ENCODE data around the gene AFF1.
"Not testable (repeated sequence)": the region's sequence is repeated elsewhere in the genome, so short reads cannot be mapped to it uniquely, and the experiment has no call there.

The AFF1 gene

GRCh38 chr4:87080462-87080861 lies 145.7 kb downstream of the AFF1 start:
- Mint-ChIP-seq H3K4me1 (ENCODE audit: low read depth) (peaks cover 14% of the 10 kb centered on the region), H3K36me3 (ENCODE audit: low read depth) (peaks cover 5% of the 10 kb centered on the region), H3K9me3 (peaks cover 2% of the 10 kb centered on the region), H3K4me3 (no peak overlapping the region), H3K27me3 (ENCODE audit: low read depth) (no peaks in the 10 kb centered on the region), H3K27ac (no peak overlapping the region)

DNA sequence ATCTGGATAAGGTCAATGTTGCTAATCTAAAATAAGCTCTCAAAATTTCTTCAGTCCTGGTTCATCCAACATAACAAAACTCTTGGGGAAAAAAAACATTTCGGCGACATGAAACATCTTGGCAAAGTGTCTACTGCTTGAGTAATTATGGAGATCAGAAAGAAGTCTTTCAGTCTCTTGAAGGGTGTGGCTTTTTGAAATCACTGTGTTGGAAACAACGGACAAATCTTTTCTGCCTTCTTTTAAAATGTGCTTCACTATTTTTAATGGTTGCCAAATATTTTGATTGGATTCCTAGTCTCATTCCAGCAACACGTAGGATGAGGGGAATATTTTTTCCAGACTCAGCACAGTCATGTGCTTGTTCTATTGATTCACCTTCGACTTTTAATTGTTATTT lies 147.0 kb downstream of the AFF1 start:
- H3K9me3 Mint-ChIP-seq, result peaks cover 2% of the 10 kb centered on the region
- H3K36me3 Mint-ChIP-seq (ENCODE audit: low read depth), result peaks cover 5% of the 10 kb centered on the region
- no peak overlapping the region for H3K27ac Mint-ChIP-seq
- H3K4me3 Mint-ChIP-seq, result no peak overlapping the region
- H3K27me3 Mint-ChIP-seq (ENCODE audit: low read depth), result no peaks in the 10 kb centered on the region
- H3K4me1 Mint-ChIP-seq (ENCODE audit: low read depth), result peaks cover 12% of the 10 kb centered on the region

DNA sequence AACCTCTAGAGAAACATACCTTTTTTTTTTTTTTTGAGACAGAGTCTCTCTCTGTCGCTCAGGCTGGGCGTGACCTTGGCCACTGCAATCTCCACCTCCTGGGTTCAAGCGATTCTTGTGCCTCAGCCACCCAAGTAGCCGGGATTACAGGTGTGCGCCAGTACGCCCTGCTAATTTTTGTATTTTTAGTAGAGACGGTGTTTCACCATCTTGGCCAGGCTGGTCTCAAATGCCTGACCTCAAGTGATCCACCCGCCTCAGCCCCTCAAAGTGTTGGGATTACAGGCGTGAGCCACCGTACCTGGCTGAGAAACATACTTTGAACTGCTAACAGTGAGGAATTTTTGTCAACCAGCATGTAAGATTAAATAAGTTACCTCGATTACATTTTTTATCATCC lies 150.9 kb downstream of the AFF1 start:
- H3K27me3 Mint-ChIP-seq (ENCODE audit: low read depth); H3K36me3 Mint-ChIP-seq (ENCODE audit: low read depth); H3K4me1 Mint-ChIP-seq (ENCODE audit: low read depth); H3K4me3 Mint-ChIP-seq; H3K27ac Mint-ChIP-seq; H3K9me3 Mint-ChIP-seq: not testable (repeated sequence)

- Mint-ChIP-seq H3K36me3 (ENCODE audit: low read depth) (peaks cover 7% of the 10 kb centered on the region), H3K27ac (no peak overlapping the region), H3K4me3 (no peak overlapping the region)
Measured at GRCh38 chr4:87086143-87086805, 151.5 kb downstream of the AFF1 start.

GRCh38 chr4:87087015-87087414 lies 152.2 kb downstream of the AFF1 start:
- H3K27ac Mint-ChIP-seq, result no peak overlapping the region
- H3K27me3 Mint-ChIP-seq (ENCODE audit: low read depth), result no peaks in the 10 kb centered on the region
- H3K9me3 Mint-ChIP-seq, result no peaks in the 10 kb centered on the region
- no peak overlapping the region for H3K4me3 Mint-ChIP-seq
- H3K36me3 Mint-ChIP-seq (ENCODE audit: low read depth), result peaks cover 8% of the 10 kb centered on the region
- peaks cover 6% of the 10 kb centered on the region for H3K4me1 Mint-ChIP-seq (ENCODE audit: low read depth)

More at GRCh38 chr4:87086143-87086805, 151.5 kb downstream of the AFF1 start:
- peaks cover 6% of the 10 kb centered on the region for H3K4me1 Mint-ChIP-seq (ENCODE audit: low read depth)
- H3K9me3 Mint-ChIP-seq, result no peaks in the 10 kb centered on the region
- no peaks in the 10 kb centered on the region for H3K27me3 Mint-ChIP-seq (ENCODE audit: low read depth)

- no peak overlapping the region for H3K4me3 Mint-ChIP-seq
- peaks cover 9% of the 10 kb centered on the region for H3K36me3 Mint-ChIP-seq (ENCODE audit: low read depth)
- H3K9me3 Mint-ChIP-seq, result no peaks in the 10 kb centered on the region
- H3K4me1 Mint-ChIP-seq (ENCODE audit: low read depth), result peaks cover 7% of the 10 kb centered on the region
- no peak overlapping the region for H3K27ac Mint-ChIP-seq
- H3K27me3 Mint-ChIP-seq (ENCODE audit: low read depth), result no peaks in the 10 kb centered on the region
Measured at GRCh38 chr4:87087420-87087819, 152.6 kb downstream of the AFF1 start.

DNA sequence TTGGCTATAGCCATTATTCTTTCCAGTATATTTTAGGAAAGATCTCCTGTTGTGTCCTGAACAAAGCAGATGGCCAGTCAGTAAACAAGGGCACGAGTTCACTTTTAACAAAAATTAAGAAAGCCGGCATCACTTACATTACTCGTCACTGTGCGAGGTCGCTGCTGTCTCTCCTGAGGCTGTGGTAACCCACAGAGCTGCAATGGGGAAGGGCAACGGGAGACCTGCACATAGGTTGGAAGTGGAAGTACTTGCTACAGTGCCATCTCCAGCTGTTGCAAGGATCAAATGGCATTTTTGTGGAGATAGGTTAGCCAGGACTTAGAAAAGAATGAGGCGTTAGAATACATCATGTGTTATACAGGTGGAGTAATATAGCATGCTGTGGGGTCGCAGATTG lies 153.4 kb downstream of the AFF1 start:
- peaks cover 13% of the 10 kb centered on the region for H3K36me3 Mint-ChIP-seq (ENCODE audit: low read depth)
- no peak overlapping the region for H3K4me3 Mint-ChIP-seq
- H3K4me1 Mint-ChIP-seq (ENCODE audit: low read depth), result peaks cover 10% of the 10 kb centered on the region
- H3K9me3 Mint-ChIP-seq, result no peaks in the 10 kb centered on the region
- H3K27me3 Mint-ChIP-seq (ENCODE audit: low read depth), result no peaks in the 10 kb centered on the region
- H3K27ac Mint-ChIP-seq, result no peak overlapping the region

GRCh38 chr4:87089368-87089767 lies 154.6 kb downstream of the AFF1 start:
- Mint-ChIP-seq H3K9me3 (no peaks in the 10 kb centered on the region), H3K4me1 (ENCODE audit: low read depth) (peaks cover 13% of the 10 kb centered on the region), H3K36me3 (ENCODE audit: low read depth) (peaks cover 16% of the 10 kb centered on the region), H3K4me3 (no peak overlapping the region), H3K27me3 (ENCODE audit: low read depth) (no peaks in the 10 kb centered on the region), H3K27ac (no peak overlapping the region)

DNA sequence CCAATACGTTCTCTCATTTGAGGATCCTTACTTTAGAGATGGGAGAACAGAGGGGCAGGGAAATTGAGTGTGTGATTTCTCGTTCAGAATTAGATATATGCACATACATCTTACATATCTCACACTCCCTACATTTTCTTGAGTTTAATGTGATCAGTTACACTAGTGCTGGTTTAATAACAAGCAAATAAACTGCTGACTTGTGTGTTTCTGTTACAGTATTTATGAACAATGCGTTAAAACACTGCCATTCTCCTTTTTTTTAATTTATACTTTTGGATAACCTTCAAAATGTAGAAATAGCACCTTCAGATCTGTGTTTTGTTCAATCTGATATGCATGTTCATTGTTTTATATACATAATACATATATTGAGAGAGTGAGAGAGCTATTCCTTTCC lies 155.5 kb downstream of the AFF1 start:
- no peaks in the 10 kb centered on the region for H3K27me3 Mint-ChIP-seq (ENCODE audit: low read depth)
- H3K9me3 Mint-ChIP-seq, result no peaks in the 10 kb centered on the region
- H3K4me1 Mint-ChIP-seq (ENCODE audit: low read depth), result peaks cover 9% of the 10 kb centered on the region
- H3K27ac Mint-ChIP-seq, result no peak overlapping the region
- peaks cover 15% of the 10 kb centered on the region for H3K36me3 Mint-ChIP-seq (ENCODE audit: low read depth)
- no peak overlapping the region for H3K4me3 Mint-ChIP-seq

DNA sequence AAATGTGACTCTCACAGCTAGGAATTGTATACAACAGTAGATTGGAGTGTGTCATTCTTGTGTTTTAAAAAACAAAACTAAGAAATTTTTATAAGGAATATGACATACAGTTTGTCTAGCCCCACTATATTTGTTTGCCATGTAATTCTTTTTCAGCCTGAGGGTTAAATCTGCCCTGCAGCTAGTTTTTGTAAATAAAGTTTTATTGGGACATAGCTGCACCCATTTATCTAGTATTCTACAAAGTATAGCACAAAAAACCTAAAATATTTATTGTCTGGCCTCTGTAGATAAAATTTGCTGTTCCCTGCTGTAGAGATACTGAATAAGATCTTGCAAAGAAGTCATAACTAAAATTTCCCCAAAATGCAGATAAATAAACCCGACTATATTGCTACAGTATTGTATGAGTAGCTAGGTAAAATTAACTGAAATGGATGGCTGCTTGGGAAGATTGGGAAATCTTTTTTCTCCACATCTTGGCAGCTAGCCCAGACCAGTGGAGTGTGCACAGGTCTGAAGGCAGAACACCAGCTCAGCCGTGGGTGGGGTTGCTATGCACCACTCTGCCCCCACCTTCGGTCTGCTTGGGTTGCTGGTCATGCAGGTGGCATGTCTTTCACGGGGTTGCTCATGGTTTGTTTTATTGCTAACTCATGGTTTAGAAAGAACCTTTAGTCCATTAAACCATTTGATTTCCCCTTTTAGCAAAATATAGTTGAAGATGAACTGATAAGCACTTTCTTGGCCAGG lies 157.8 kb downstream of the AFF1 start:
- Mint-ChIP-seq H3K9me3 (no peaks in the 10 kb centered on the region), H3K27ac (no peak overlapping the region), H3K4me3 (no peak overlapping the region)

DNA sequence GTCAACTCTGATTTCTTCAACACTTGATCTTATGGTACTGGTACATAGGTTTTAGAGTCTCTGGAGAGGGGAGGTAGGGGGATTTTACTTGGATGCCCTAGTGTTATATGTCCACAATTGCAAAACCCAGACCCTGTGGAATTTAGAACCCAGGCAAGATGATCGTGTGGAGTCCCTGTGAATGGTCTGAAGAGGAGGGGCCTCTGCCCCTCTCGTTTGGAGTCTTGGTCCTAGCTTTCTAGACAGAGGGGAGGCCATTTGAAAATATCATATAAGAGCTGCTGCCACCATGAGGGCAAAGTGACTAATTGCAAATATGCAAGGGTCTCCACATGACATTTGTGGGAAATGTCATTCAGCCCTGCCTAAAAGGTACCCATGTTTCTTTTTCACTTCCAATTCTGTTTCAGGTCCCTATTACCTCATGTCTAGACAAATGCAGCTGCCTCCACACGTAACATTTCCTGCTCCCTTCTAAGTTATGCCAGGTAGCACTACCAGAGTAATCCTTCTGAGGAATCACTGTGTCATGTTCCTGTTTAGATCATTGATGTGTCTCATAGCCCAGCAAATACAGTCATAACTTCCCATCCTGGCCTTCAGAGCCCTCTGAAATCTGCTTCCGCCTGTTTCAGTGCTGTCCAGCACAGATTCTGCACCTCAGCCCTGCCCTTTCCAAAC lies 158.8 kb downstream of the AFF1 start:
- Mint-ChIP-seq H3K27ac (peak overlapping the region; percentile 33), H3K4me3 (no peak overlapping the region), H3K9me3 (no peaks in the 10 kb centered on the region), H3K36me3 (ENCODE audit: low read depth) (peaks cover 17% of the 10 kb centered on the region), H3K4me1 (ENCODE audit: low read depth) (peaks cover 9% of the 10 kb centered on the region), H3K27me3 (ENCODE audit: low read depth) (no peaks in the 10 kb centered on the region)

More for the DNA sequence above, 157.8 kb downstream of the AFF1 start:
- H3K4me1 Mint-ChIP-seq (ENCODE audit: low read depth), result peaks cover 9% of the 10 kb centered on the region
- H3K36me3 Mint-ChIP-seq (ENCODE audit: low read depth), result peaks cover 17% of the 10 kb centered on the region
- no peaks in the 10 kb centered on the region for H3K27me3 Mint-ChIP-seq (ENCODE audit: low read depth)

GRCh38 chr4:87097075-87097474 lies 162.3 kb downstream of the AFF1 start:
- H3K27ac Mint-ChIP-seq, result no peak overlapping the region
- no peak overlapping the region for H3K4me3 Mint-ChIP-seq
- H3K27me3 Mint-ChIP-seq (ENCODE audit: low read depth), result no peaks in the 10 kb centered on the region
- H3K4me1 Mint-ChIP-seq (ENCODE audit: low read depth), result peaks cover 12% of the 10 kb centered on the region
- H3K36me3 Mint-ChIP-seq (ENCODE audit: low read depth), result peaks cover 25% of the 10 kb centered on the region
- no peaks in the 10 kb centered on the region for H3K9me3 Mint-ChIP-seq

DNA sequence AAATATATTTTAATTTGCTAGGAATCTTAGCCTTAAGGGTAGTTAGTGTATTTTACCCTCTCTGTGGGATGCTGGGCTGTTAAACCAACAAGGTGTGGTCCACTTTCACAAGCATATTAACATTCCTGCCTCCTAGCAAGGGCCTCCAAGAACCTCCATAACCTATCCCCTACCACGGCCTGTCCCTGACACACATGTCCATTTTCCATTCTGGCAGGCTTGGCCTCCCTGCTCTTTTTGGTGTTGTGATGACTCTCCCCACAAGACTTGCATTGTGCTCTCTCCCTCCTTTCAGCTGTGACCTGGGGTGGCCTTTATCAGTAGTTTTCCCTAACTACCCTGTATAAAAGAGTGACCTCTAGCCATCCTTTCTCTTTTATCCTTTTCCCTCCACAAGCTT lies 165.4 kb downstream of the AFF1 start:
- H3K4me3 Mint-ChIP-seq, result no peak overlapping the region
- peaks cover 18% of the 10 kb centered on the region for H3K36me3 Mint-ChIP-seq (ENCODE audit: low read depth)
- peaks cover 21% of the 10 kb centered on the region for H3K4me1 Mint-ChIP-seq (ENCODE audit: low read depth)
- H3K27ac Mint-ChIP-seq, result no peak overlapping the region
- H3K27me3 Mint-ChIP-seq (ENCODE audit: low read depth), result no peaks in the 10 kb centered on the region
- H3K9me3 Mint-ChIP-seq, result no peaks in the 10 kb centered on the region

GRCh38 chr4:87101543-87102199 lies 166.9 kb downstream of the AFF1 start:
- H3K36me3 Mint-ChIP-seq (ENCODE audit: low read depth), result peaks cover 23% of the 10 kb centered on the region
- no peak overlapping the region for H3K27ac Mint-ChIP-seq
- no peaks in the 10 kb centered on the region for H3K27me3 Mint-ChIP-seq (ENCODE audit: low read depth)
- no peaks in the 10 kb centered on the region for H3K9me3 Mint-ChIP-seq
- peaks cover 23% of the 10 kb centered on the region for H3K4me1 Mint-ChIP-seq (ENCODE audit: low read depth)
- H3K4me3 Mint-ChIP-seq, result no peak overlapping the region

All from T-helper 1 cell treated with Interleukin-12 subunit alpha and Interleukin-12 subunit beta and Interleukin-4 antibody, amounts not matched to agents 30 μg/mL and 1 μg/mL, for 36 hours (primary cell).